GM21619 (cell line): Measurements from ENCODE around the gene SLC43A2.
"Not testable (repeated sequence)": the region's sequence is repeated elsewhere in the genome, so short reads cannot be mapped to it uniquely, and the experiment has no call there.

Source experiments
- ATAC-seq: cut with Tn5 transposase; IDR thresholded peaks from one replicate; pipeline ENCODE4 v1.9.1; 2021; ENCODE audit not compliant: unreplicated experiment

SLC43A2 gene

DNA sequence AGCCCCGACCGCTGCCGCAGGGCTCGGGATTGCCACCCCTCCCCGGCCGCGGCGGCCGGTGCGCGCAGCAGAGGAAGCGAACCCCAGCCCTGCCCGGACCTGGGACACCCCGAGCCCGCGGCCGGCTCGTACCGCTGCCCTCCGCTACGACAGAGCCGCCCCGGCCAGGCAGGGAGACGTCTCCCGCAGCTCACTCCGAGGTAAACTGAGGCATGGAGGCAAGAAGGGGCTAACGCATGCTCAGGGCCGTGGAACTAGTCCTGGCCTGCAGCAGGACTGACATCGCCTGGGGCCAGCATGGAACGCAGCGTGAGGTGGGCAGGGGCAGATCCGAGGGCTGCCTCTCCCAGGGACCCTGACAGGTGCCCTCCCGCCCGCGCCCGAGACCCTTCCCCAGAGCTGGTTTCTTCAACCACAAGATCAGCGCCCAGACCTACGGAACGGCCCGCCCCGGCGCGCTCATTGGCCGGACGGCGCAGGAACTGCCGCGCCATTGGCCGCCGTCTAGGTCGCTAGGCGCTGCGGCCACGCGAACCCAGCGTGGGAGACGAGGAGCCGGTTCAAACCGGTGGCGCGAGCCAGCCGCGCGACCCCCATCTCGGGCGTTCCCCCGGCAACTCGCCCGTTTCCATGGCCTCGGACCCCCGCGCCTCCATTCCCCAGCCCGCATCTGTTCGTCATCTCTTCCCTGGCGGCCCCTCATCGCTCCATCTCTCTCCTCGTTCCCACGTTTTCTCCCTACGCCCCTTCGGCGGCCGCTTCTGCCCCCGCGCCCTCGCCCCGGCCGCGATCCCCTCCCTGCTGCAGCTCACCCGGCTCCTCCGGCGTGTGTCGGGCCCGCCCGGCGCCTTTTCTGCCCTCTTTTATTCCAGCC, at the start of gene SLC43A2:
Gene SLC43A2 (minus strand): TSS at position 853 of the 874 bp plus-strand sequence. CDS start 960 bp downstream, outside the sequence.
- peak; percentile 57 for ATAC-seq

DNA sequence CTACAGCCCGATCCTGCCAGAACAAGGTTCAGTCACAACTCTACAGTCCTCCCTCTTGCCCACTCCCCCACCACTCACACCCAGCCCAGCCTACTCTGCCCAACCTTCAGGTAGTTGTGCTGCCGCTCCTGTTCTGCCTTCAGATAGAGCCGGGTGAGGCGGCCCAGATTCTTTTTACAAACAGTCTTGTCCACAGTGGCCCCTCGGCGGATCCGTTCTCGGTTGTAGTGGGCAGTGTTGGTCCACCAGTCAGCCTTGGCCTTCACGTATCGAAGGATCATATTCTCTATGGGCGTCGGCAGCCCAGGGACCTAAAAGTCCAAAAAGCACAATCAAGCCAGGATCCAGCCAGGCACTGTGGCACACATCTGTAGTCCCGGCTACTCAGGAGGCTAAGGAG, 47.8 kb upstream of the SLC43A2 start:
- ATAC-seq, result no peak

DNA sequence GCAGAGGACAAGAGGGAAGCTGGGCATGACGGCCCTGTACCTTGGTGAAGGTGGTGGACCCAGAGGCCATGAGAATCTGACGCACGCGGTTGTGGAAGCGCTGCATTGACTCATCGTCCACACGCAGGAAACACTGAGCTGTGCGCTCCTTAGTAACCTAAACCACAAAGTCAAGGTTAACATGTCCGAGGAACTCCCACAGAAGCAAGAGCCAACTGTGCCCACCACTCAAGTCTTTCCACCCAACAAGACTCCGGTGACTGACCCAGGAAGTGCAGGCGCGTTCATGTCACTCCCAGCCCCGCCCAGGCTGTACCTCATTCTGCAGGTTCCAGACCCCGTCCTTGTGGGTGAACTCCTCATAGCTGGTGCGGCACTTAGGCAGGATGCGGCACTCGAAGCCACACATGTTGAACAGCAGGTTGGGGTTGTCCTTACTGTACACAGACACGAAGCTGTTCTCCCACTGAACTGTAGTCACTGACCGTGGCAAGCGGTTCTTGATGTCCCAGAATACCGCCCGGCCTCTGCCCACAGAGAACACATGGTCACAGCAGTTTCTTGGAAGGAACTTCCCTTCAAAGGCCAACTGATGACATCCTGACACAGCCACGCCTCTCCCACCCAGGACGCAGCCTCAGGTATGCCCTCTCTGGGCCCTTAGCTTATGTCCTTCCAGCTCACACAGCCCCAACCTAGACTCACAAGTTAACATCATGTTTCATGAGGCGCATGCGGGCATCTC, 44.6 kb upstream of the SLC43A2 start:
- ATAC-seq, result no peak

DNA sequence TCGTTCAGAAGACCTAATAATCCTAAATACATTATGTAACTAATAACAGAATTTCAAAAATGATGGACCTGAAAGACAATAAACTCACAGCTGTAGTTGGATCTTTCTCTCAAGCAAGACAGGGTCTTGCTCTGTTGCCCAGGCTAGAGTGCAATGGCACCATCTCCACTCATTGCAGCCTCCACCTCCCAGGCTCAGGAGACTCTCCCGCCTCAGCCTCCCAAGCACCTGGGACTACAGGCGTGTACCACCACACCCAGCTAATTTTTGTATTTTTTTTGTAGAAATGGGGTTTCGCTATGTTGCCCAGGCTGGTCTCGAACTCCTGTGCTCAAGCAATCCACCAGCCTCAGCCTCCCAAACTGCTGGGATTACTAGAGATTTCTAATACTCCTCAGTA, 35.3 kb upstream of the SLC43A2 start:
- ATAC-seq, result not testable (repeated sequence)

DNA sequence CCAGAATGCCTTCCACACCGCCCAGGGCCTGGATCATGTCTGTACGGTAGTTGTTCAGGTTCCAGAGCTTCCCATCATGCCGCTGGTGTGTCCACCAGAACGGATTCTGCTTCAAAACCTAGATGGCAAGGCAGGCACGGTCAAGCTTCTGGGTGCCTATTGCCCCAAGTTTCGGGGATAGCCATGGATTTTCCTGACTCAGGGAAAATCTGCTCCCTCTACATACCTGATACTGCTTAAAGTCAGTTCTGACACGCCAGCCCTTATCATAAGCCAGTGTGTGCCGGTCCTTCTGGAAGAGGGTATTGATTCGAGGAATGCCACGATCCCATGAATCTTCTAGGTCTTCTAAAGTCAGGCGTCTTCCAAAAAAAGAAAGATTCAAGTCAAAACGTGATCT, 32.4 kb upstream of the SLC43A2 start:
- ATAC-seq, result no peak

DNA sequence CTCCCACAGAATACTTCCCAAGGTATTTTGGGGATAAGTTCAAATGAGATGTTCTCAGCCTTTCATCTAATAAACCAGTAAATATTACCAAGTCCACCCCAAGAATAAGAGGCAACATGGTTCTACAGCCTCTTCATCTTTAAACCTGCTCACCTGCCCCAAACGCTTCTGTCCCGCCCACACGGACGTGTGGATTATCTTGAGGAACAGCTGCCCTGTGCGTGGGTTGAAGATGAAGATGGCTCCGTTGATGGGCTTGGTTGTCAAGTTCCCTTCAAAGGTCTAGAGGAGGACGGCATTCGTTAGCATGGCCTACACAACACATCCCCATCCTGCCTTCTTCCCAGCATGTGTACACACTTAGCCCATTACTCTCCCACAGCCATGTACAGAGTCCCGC, 29.5 kb upstream of the SLC43A2 start:
- ATAC-seq, result no peak

GRCh38 chr17:1653735-1654134, 25.1 kb upstream of the SLC43A2 start:
- ATAC-seq, result no peak

DNA sequence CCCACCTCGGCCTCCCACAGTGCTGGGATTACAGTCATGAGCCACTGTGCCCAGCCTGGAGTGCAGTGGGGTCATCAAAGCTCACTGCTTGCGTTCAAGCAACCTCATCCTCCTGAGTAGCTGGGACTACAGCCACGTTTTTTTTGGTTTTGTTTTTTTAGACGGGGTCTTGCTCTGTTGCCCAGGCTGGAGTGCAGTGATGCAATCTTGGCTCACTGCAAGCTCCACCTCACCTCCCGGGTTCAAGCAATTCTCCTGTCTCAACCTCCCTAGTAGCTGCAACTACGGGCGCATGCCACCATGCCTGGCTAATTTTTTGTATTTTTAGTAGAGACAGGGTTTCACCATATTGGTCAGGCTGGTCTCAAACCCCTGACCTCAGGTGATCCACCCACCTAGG, 24.2 kb upstream of the SLC43A2 start:
- not testable (repeated sequence) for ATAC-seq

GRCh38 chr17:1651559-1651844, 22.9 kb upstream of the SLC43A2 start:
- no peak for ATAC-seq

DNA sequence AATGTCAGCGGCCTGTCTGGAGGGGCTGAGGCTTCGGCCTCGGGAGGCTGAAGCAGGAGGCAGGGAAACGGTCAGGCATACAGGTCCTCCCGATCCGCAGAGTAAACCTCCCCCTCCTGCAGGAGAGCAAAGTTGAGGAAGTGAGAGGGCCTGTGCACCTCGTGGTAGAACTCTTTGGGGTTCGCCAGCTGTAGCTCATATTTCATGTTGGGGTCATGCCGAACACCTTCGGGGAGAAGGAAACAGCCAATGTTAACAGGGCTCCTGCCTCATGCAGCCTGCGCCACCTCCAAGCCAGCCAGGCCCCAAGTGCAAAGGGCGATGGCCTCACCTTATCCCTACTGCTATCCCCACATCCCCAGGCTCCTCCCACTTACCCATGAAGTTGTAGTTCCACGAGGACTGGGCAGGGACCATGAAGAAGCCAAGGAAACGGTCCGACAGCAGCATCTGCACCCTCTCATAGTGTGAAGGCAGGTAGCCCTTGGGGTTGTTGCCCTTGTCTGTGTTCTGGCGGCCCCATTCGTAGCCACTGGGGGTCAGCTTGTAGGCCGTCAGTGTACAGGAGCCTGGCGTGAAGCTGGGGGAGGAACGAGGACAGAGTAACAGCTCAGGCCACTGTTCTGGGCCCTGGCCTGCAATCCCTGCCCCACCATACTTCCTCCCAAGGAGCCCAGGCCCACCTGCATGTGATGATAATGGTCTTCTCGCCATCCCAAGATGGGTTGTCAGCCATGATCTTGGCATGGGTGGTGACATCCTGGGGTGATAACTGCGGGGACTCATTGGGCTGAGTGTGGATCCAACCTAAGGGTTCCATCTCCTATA, 22.3 kb upstream of the SLC43A2 start:
- no peak for ATAC-seq

DNA sequence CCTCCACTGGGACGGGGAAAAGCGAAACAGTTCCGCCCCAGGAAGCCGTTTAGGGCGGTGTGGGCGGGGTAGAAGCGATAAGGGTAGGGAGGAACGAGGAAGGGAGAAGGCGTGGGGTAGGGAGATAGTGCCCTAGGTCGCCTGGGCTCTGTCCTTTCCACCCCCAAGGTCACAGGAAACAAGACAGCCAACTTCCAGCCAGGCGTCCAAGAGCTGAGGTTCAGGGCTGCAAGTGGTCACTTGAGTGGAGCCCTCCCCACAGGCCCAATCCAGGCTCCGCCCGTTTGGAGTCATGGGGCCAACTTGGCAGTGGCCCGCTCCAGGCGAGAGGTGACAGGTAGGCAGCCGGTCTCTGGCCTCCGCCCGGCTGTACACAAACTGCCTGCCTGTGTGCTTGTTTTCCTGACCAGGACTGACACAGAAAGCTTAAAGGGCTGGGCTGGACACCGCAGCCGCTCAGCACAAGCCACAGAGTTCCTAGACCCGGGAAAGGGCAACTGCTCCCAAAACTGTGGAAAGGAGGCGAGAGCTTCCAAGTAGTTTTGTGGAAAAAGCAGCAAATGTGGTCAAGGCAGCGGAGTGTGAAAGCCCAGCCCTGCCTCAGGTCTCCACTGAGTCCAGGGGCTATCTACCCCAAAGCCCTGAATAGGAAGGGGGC, 21.3 kb upstream of the SLC43A2 start, which contains the start of gene RILP:
Gene RILP (minus strand): TSS at position 23 of the 658 bp plus-strand sequence. CDS start 62 bp downstream, outside the sequence.
- ATAC-seq, result no peak

DNA sequence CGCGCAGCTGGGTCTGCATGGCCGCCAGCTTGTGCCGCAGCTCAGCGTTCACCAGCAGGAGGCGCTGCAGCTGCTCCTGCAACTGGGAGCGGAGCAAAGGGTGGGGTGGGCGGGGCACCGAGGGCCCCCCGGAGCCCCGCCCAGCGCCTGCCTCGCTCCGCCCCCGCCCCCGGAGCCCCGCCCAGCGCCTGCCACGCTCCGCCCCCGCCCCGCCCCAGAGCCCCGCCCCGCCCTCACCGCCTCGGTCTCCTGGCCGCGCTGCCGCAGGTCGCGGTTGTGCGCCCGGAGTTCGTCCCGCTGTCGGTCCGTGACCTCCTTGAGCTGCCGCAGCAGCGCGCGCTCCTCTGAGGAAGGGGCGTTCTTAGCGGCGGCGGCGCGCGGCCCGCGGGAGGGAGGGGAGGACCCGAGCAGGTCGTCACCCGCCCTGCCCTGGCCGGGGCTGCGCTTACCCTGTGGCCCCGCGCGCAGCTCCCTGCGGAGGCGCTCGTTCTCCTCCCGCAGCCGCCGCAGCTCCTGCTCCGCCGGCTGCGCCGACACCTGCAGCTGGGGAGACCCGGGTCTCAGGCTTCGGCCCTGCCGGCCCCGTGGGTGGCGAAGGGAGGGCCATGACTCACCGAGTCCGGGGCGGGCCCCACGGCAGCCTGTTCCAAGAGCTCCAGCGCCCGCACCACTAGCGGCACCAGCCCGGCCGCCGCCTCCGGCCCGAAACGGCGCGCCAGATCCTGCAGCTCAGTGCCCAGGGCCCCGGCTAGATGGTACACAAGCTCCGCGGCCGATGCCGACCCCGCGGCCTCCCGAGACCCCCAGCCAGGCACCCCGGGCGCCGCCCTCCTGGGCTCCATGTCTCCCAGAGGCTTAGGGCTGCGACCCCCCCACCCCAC, 20.6 kb upstream of the SLC43A2 start:
- ATAC-seq, result peak; percentile 37

GRCh38 chr17:1648173-1648962, 19.7 kb upstream of the SLC43A2 start:
- ATAC-seq, result no peak

GRCh38 chr17:1647802-1648171, 19.2 kb upstream of the SLC43A2 start:
- ATAC-seq, result no peak

DNA sequence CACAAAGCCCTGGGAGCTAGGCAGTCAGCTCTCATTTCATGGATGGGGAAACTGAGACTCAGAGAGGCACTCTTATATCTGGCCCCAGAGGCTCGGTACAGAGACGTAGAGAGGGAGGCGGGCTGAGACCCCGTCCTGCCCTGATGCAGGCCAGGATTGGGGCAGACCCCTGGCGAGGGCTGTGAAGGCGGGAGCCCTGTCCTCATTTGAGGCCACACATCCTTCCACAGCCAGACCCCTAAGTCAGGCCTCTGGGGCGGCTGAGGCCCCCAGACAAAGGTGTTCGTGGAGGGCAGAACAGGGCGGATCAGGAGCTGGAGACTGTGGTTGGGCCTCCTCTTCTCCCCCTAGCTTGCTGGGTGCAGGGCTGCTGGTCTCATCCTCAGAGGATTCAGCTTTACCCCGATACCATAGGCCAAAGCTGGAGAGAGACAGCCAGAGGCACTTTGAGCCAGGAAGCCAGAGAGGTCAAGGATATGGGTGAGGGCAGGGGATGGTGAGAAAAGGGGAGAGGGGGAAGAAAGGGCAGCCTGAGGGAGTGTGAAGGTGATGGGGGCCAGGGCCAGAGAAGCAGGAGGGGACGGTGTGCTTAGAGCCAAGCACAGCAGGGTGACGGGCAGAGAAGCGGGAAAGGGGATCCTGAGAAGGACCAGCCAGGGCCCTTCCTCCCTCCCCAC, 17.7 kb upstream of the SLC43A2 start:
- no peak for ATAC-seq

- ATAC-seq, result no peak
These were observed 16.9 kb upstream of the SLC43A2 start, which contains the start of gene SCARF1 for GRCh38 chr17:1645207-1646171. SCARF1 (minus strand) TSS chr17:1645732; CDS start chr17:1645697, 35 bp downstream.

GRCh38 chr17:1644493-1645206, 16.0 kb upstream of the SLC43A2 start:
- ATAC-seq, result peak; percentile 20
